ENCODE results near the gene UAP1L1.

DNA sequence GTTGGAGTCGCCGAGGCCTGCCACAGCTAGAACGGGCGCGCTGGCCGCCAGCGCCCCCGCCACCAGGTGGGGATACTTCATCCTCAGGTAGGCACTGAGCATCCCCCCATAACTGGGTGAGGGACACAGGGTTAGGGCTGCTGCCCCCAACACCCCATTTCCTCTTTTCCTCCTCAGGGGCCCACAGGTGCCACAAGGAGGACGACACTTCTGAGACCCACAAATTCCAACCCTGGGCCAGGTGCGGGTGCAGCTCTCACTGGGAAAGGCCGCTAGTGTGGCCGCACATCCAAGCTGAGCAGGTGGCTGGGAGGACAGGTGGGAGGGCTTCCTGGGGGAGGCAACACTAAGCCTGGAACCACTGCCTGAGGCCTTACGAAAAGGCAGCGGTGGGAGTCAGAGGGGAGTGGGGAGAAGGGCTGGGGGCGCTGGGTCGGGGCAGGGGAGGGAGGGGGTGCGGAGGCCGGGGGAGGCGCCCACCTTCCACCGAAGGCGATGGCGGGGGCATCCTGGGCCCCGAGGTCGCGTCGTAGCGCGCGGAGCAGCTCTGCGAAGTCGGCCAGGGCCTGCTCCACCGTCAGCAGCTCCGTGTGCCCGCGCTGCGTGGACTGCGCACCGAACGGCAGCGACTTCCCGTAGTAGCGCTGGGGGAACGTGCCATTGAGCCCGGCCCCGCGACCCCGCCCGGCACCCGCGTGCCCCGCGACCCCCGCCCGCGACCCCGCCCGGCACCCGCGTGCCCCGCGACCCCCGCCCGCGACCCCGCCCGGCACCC, 36.3 kb downstream of the UAP1L1 start:
- TF ChIP-seq, protein P1, sequence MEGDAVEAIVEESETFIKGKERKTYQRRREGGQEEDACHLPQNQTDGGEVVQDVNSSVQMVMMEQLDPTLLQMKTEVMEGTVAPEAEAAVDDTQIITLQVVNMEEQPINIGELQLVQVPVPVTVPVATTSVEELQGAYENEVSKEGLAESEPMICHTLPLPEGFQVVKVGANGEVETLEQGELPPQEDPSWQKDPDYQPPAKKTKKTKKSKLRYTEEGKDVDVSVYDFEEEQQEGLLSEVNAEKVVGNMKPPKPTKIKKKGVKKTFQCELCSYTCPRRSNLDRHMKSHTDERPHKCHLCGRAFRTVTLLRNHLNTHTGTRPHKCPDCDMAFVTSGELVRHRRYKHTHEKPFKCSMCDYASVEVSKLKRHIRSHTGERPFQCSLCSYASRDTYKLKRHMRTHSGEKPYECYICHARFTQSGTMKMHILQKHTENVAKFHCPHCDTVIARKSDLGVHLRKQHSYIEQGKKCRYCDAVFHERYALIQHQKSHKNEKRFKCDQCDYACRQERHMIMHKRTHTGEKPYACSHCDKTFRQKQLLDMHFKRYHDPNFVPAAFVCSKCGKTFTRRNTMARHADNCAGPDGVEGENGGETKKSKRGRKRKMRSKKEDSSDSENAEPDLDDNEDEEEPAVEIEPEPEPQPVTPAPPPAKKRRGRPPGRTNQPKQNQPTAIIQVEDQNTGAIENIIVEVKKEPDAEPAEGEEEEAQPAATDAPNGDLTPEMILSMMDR (IDR thresholded peaks at IDR 0.05) = no peak
- TF ChIP-seq POLR2AphosphoS5 (IDR thresholded peaks at IDR 0.05; ENCODE audit: insufficient read depth in 1 of 2, low read depth in 1 of 2) (no peak), POLR2A (IDR thresholded peaks at IDR 0.05) (no peak)

Measured in vagina (tissue), 2 donors.